Spleen (tissue), 11 donors: Measurements from ENCODE around the gene DOK7. TPM values are rescaled to one million over a fixed set of nuclear protein-coding genes. Genes with fewer than 3 reads are reported as not detected.

Experiments used
- DNase-seq: peaks from one replicate; pipeline ENCODE4 v3.0.0-alpha.2; 2020
- H3K27ac ChIP-seq, 8 donors: fragments of 200-600 bp; sonication (generic) in 7 of 8; 1 replicate in 4 of 8; 2 replicates in 4 of 8; pipeline versions ENCODE4 v1.5.0 to v1.8.0; 2016 to 2021; ENCODE audit warnings: inconsistent platforms in 4 of 8, mild to moderate bottlenecking in 4 of 8, moderate library complexity in 1 of 8
- H3K27me3 ChIP-seq, 7 donors: fragments of 200-600 bp; sonication (generic) in 6 of 7; replicated peaks in 1 of 7; 1 replicate in 4 of 7; 2 replicates in 3 of 7; pipeline versions ENCODE4 v1.5.0 to v1.8.0; 2016 to 2021; ENCODE audit warnings: inconsistent platforms in 3 of 7, mild to moderate bottlenecking in 1 of 7
- H3K36me3 ChIP-seq, 6 donors: fragments of 200-600 bp; sonication (generic) in 5 of 6; 1 replicate in 4 of 6; 2 replicates in 2 of 6; pipeline versions ENCODE4 v1.5.0 to v1.8.0; 2016 to 2021; ENCODE audit warnings: inconsistent platforms in 2 of 6
- H3K4me1 ChIP-seq, 6 donors: fragments of 200-600 bp; sonication (generic) in 5 of 6; 1 replicate in 3 of 6; 2 replicates in 3 of 6; pipeline versions ENCODE4 v1.5.0 to v1.8.0; 2016 to 2021; ENCODE audit warnings: inconsistent platforms in 3 of 6
- H3K4me3 ChIP-seq, 8 donors: fragments of 200-600 bp; sonication (generic) in 7 of 8; 1 replicate in 4 of 8; 2 replicates in 4 of 8; pipeline versions ENCODE4 v1.5.0 to v1.8.0; 2016 to 2021; ENCODE audit warnings: inconsistent platforms in 4 of 8, mild to moderate bottlenecking in 4 of 8, moderate library complexity in 2 of 8
- H3K9me3 ChIP-seq, 8 donors: fragments of 200-600 bp; sonication (generic) in 7 of 8; 1 replicate in 4 of 8; 2 replicates in 4 of 8; pipeline versions ENCODE4 v1.5.0 to v1.8.0; 2016 to 2021; ENCODE audit warnings: inconsistent platforms in 4 of 8
- POLR2A ChIP-seq, 3 donors: fragments of 450-650 bp; IDR thresholded peaks; one replicate each; pipeline ENCODE4 v1.5.1; 2017; ENCODE audit warnings: antibody characterized with exemption in 3 of 3, mild to moderate bottlenecking in 1 of 3
- POLR2AphosphoS5 ChIP-seq, 3 donors: sonication (generic); formaldehyde crosslinking; IDR thresholded peaks; one replicate each; pipeline ENCODE4 v1.5.1; 2017; ENCODE audit warnings: antibody characterized with exemption in 3 of 3
- WGBS, 5 donors: extraction: QIAGEN DNeasy Blood & Tissue Kit in 3 of 5; methylation state at CpG; one replicate each; pipeline versions ENCODE4 v1.1.5 to v1.1.7; 2013 to 2018; 5-methylcytosine and 5-hydroxymethylcytosine counted together
- intact Hi-C: fragments of 100-400 bp; cut with DNase I; formaldehyde crosslinking; loops from one replicate; pipeline ENCODE4 v1.15.0; 2023; ENCODE audit warnings: low total_unique reads
- polyA plus RNA-seq, 3 donors: library from polyadenylated mRNA; stranded (reverse); fragments of 200-250 nt; gene quantifications; one replicate each; pipeline ENCODE4 v1.2.1, GENCODE V29; 2013
- total RNA-seq, 7 donors: library from RNA; depleted of rRNA in 3 of 7; stranded (reverse); fragments of >200 nt in 3 of 7; fragmentation: NEBNext Ultra II Directional in 4 of 7; extraction: Animal tissue kit (Norgen Biotek cat#: 25700) in 4 of 7; gene quantifications; one replicate each; pipeline versions ENCODE4 v1.1.0 to v1.2.1, GENCODE V29; 2016 to 2021
- TF ChIP-seq, protein P1 (sequence below), 11 experiments: fragments of 200-600 bp in 7 of 11; fragments of 450-650 bp in 4 of 11; sonication (generic) in 4 of 11; IDR thresholded peaks in 8 of 11; conservative IDR thresholded peaks in 3 of 11; 1 replicate in 7 of 11; 2 replicates in 4 of 11; pipeline versions ENCODE4 v1.4.0 to v1.8.0; 2016 to 2021; ENCODE audit warnings: antibody characterized with exemption in 11 of 11, inconsistent platforms in 4 of 11, mild to moderate bottlenecking in 1 of 11
- donor health status: healthy with polysubstance abuse.
- donor health status: DM: no; HTN: no; CAD: no; lungs with moderate emphysema.
- donor health status: DM: no; HTN: no; CAD: no.
- donor health status: Bipolar disorder and iron deficiency.
- donor health status: healthy.
- donor health status: DM: no; HTN: no; CAD: no.
- donor health status: DM: yes; HTN: yes; CAD: no.

Gene DOK7
- total and polyA plus RNA-seq, 10 donors, result 0.69 to 13.5 (median 1.7) TPM

GRCh38 chr4:3445111-3445820 lies 17.8 kb upstream of the DOK7 start:
- H3K27me3 ChIP-seq, result peaks cover 0 to 33% (median 0%) of the 10 kb centered on the region in 7 donors
- no peak for DNase-seq
- H3K4me3 ChIP-seq, result no peak overlapping the region
- no peak overlapping the region for H3K27ac ChIP-seq
- H3K9me3 ChIP-seq, result no peaks in the 10 kb centered on the region
- intact Hi-C loops, result loop anchor here (10.0 kb wide), 1 partner anchor 340 kb away; no protein-coding TSS in a partner anchor
- WGBS, 5 donors, result 74 to 86% (median 82%) methylated on average over 7 to 34 of the region's 34 CpGs
- no peaks in the 10 kb centered on the region for H3K36me3 ChIP-seq
- TF ChIP-seq, protein P1, sequence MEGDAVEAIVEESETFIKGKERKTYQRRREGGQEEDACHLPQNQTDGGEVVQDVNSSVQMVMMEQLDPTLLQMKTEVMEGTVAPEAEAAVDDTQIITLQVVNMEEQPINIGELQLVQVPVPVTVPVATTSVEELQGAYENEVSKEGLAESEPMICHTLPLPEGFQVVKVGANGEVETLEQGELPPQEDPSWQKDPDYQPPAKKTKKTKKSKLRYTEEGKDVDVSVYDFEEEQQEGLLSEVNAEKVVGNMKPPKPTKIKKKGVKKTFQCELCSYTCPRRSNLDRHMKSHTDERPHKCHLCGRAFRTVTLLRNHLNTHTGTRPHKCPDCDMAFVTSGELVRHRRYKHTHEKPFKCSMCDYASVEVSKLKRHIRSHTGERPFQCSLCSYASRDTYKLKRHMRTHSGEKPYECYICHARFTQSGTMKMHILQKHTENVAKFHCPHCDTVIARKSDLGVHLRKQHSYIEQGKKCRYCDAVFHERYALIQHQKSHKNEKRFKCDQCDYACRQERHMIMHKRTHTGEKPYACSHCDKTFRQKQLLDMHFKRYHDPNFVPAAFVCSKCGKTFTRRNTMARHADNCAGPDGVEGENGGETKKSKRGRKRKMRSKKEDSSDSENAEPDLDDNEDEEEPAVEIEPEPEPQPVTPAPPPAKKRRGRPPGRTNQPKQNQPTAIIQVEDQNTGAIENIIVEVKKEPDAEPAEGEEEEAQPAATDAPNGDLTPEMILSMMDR (IDR thresholded peaks at IDR 0.05 in 8 of 11, conservative IDR thresholded peaks at IDR 0.05 in 3 of 11), result no peak
- TF ChIP-seq POLR2A (IDR thresholded peaks at IDR 0.05), result no peak
- TF ChIP-seq POLR2AphosphoS5 (IDR thresholded peaks at IDR 0.05), result no peak
- H3K4me1 ChIP-seq, result peaks cover 3 to 11% (median 8%) of the 10 kb centered on the region in 6 donors

- DNase-seq, result no peak
- no peak overlapping the region for H3K4me3 ChIP-seq
- H3K4me1 ChIP-seq, result peaks cover 3 to 11% (median 8%) of the 10 kb centered on the region in 6 donors
- H3K27ac ChIP-seq, result no peak overlapping the region
- H3K36me3 ChIP-seq, result no peaks in the 10 kb centered on the region
- no peaks in the 10 kb centered on the region for H3K9me3 ChIP-seq
- 90 to 96% (median 93%) methylated on average over 16 to 34 of the region's 34 CpGs for WGBS, 5 donors
- TF ChIP-seq POLR2A (IDR thresholded peaks at IDR 0.05) (no peak), POLR2AphosphoS5 (IDR thresholded peaks at IDR 0.05) (no peak)
- TF ChIP-seq, protein P1 (IDR thresholded peaks at IDR 0.05 in 8 of 11, conservative IDR thresholded peaks at IDR 0.05 in 3 of 11), result no peak
- intact Hi-C loops, result loop anchor here (10.0 kb wide), 1 partner anchor 341 kb away; no protein-coding TSS in a partner anchor
- peaks cover 0 to 35% (median 0%) of the 10 kb centered on the region in 7 donors for H3K27me3 ChIP-seq
Measured at GRCh38 chr4:3445829-3446545, 17.1 kb upstream of the DOK7 start.

- intact Hi-C loops, result loop anchor here (10.0 kb wide), 1 partner anchor 342 kb away; no protein-coding TSS in a partner anchor
- TF ChIP-seq, protein P1 (IDR thresholded peaks at IDR 0.05 in 8 of 11, conservative IDR thresholded peaks at IDR 0.05 in 3 of 11), result no peak
- no peak for TF ChIP-seq POLR2A (IDR thresholded peaks at IDR 0.05)
- TF ChIP-seq POLR2AphosphoS5 (IDR thresholded peaks at IDR 0.05), result no peak
- 86 to 97% (median 92%) methylated on average over 11 to 22 of the region's 22 CpGs for WGBS, 5 donors
- no peak for DNase-seq
- Histone ChIP-seq H3K4me1 (peaks cover 3 to 11% (median 8%) of the 10 kb centered on the region in 6 donors), H3K27me3 (peaks cover 0 to 35% (median 0%) of the 10 kb centered on the region in 7 donors), H3K36me3 (no peaks in the 10 kb centered on the region), H3K9me3 (no peaks in the 10 kb centered on the region), H3K4me3 (no peak overlapping the region), H3K27ac (no peak overlapping the region)
Measured at GRCh38 chr4:3446631-3447320, 16.3 kb upstream of the DOK7 start.
